ENCODE data around the gene EIF5A2.

- TF ChIP-seq CTCF (IDR thresholded peaks at IDR 0.05; ENCODE audit: low read depth, low read length, missing input control) (no peak), FOXA1 (IDR thresholded peaks at IDR 0.05) (no peak)
These were observed 6.3 kb upstream of the EIF5A2 start for GRCh38 chr3:170914690-170915089.

All from liver (tissue), 2 donors.